RWPE2 (cell line): ENCODE results near the gene C15orf62.

Experiments
- ATAC-seq: fragments of 200-7000 bp; cut with Tn5 transposase; 3 replicates; pipeline ENCODE4 v1.9.1; 2021; ENCODE audit warnings: low read depth
- DNase-seq: peaks from one replicate; pipeline ENCODE4 v3.0.0-alpha.2; 2020; ENCODE audit warnings: low spot score
- H3K27ac ChIP-seq: fragments of 450-650 bp; 2 replicates; pipeline ENCODE4 v1.5.1; 2017; ENCODE audit warnings: mild to moderate bottlenecking; ENCODE audit not compliant: poor library complexity, severe bottlenecking
- H3K27me3 ChIP-seq: fragments of 250-450 bp; sonication (Bioruptor Pico); 2 replicates; pipeline ENCODE4 v1.5.1; 2021; ENCODE audit warnings: mild to moderate bottlenecking, moderate library complexity; ENCODE audit not compliant: insufficient read depth, poor library complexity, severe bottlenecking
- H3K36me3 ChIP-seq: fragments of 250-450 bp; sonication (Bioruptor Pico); 2 replicates; pipeline ENCODE4 v1.5.1; 2020; ENCODE audit warnings: low read depth, mild to moderate bottlenecking, moderate library complexity
- H3K4me1 ChIP-seq: fragments of 250-450 bp; sonication (Bioruptor Pico); 2 replicates; pipeline ENCODE4 v1.5.1; 2021; ENCODE audit warnings: mild to moderate bottlenecking, moderate library complexity; ENCODE audit not compliant: insufficient read depth, poor library complexity, severe bottlenecking
- H3K4me3 ChIP-seq: fragments of 250-450 bp; sonication (Bioruptor Pico); 2 replicates; pipeline ENCODE4 v1.5.1; 2021; ENCODE audit warnings: mild to moderate bottlenecking, moderate library complexity; ENCODE audit not compliant: severe bottlenecking
- H3K9me3 ChIP-seq: fragments of 250-450 bp; sonication (Bioruptor Pico); 2 replicates; pipeline ENCODE4 v1.5.1; 2021; ENCODE audit warnings: mild to moderate bottlenecking, moderate library complexity; ENCODE audit not compliant: severe bottlenecking
- CTCF ChIP-seq: fragments of 450-650 bp; IDR thresholded peaks from one replicate; pipeline ENCODE4 v1.5.1; 2017; ENCODE audit warnings: mild to moderate bottlenecking, moderate library complexity; ENCODE audit not compliant: poor library complexity, severe bottlenecking

The C15orf62 gene

GRCh38 chr15:40754883-40755811 is 14.6 kb upstream of the C15orf62 start, which contains the start of gene RMDN3:
Gene RMDN3 (minus strand): TSS chr15:40755254. CDS start chr15:40754783, 471 bp downstream.
- Histone ChIP-seq H3K27me3 (no peaks in the 10 kb centered on the region), H3K4me3 (peak within 1 kb of the TSS; percentile 69), H3K27ac (peak within 1 kb of the TSS; percentile 53), H3K4me1 (peaks cover 5% of the 10 kb centered on the region), H3K9me3 (no peaks in the 10 kb centered on the region), H3K36me3 (peaks cover 30% of the 10 kb centered on the region)
- ATAC-seq (peak; percentile 88), DNase-seq (peak; percentile 97)
- no peak for TF ChIP-seq CTCF

- Histone ChIP-seq H3K4me1 (peaks cover 5% of the 10 kb centered on the region), H3K4me3 (peak overlapping the region; percentile 69), H3K27me3 (no peaks in the 10 kb centered on the region), H3K9me3 (no peaks in the 10 kb centered on the region), H3K36me3 (peaks cover 24% of the 10 kb centered on the region), H3K27ac (peak overlapping the region; percentile 53)
- no peak for ATAC-seq
- TF ChIP-seq CTCF: no peak
- no peak for DNase-seq
Observed at GRCh38 chr15:40755812-40756208, 14.0 kb upstream of the C15orf62 start.

- H3K9me3 ChIP-seq: no peaks in the 10 kb centered on the region
Observed at GRCh38 chr15:40756938-40757337, 12.8 kb upstream of the C15orf62 start.

GRCh38 chr15:40759961-40760360 is 9.8 kb upstream of the C15orf62 start:
- Histone ChIP-seq H3K4me1 (peaks cover 21% of the 10 kb centered on the region), H3K27me3 (no peaks in the 10 kb centered on the region), H3K4me3 (no peak overlapping the region), H3K36me3 (no peaks in the 10 kb centered on the region), H3K9me3 (no peaks in the 10 kb centered on the region), H3K27ac (no peak overlapping the region)
- ATAC-seq (no peak), DNase-seq (no peak)
- TF ChIP-seq CTCF: no peak

More at GRCh38 chr15:40756938-40757337, 12.8 kb upstream of the C15orf62 start:
- no peak overlapping the region for H3K27ac ChIP-seq
- H3K27me3 ChIP-seq: no peaks in the 10 kb centered on the region
- DNase-seq (no peak), ATAC-seq (no peak)
- TF ChIP-seq CTCF: no peak
- no peak overlapping the region for H3K4me3 ChIP-seq
- peaks cover 13% of the 10 kb centered on the region for H3K36me3 ChIP-seq
- H3K4me1 ChIP-seq: peaks cover 5% of the 10 kb centered on the region
